ENCODE data around the gene CLASRP.
A peak's percentile ranks its signal among the peaks of the same experiment; 100 is the strongest.
"Not testable (repeated sequence)": the region's sequence is repeated elsewhere in the genome, so short reads cannot be mapped to it uniquely, and the experiment has no call there.

Gene CLASRP

GRCh38 chr19:45106363-45106762 lies 67.5 kb downstream of the CLASRP start:
- peak; percentile 18 for DNase-seq

GRCh38 chr19:45107621-45108150 lies 68.8 kb downstream of the CLASRP start:
- peak; percentile 51 for DNase-seq

- peak; percentile 24 for DNase-seq
Measured at GRCh38 chr19:45110851-45111266, 72.0 kb downstream of the CLASRP start.

- DNase-seq, result no peak
Measured at GRCh38 chr19:45112111-45112827, 73.4 kb downstream of the CLASRP start.

- DNase-seq, result no peak
Measured at GRCh38 chr19:45113628-45114027, 74.8 kb downstream of the CLASRP start.

- DNase-seq, result no peak
Measured at GRCh38 chr19:45114116-45114515, 75.3 kb downstream of the CLASRP start.

GRCh38 chr19:45115809-45116615 lies 77.2 kb downstream of the CLASRP start:
- DNase-seq, result peak; percentile 100

- peak; percentile 87 for DNase-seq
Measured at GRCh38 chr19:45117167-45117594, 78.3 kb downstream of the CLASRP start.

GRCh38 chr19:45117671-45118070 lies 78.8 kb downstream of the CLASRP start:
- no peak for DNase-seq

- DNase-seq, result no peak
Measured at GRCh38 chr19:45118106-45118505, 79.3 kb downstream of the CLASRP start.

- not testable (repeated sequence) for DNase-seq
Measured at GRCh38 chr19:45118591-45119355, 79.9 kb downstream of the CLASRP start.

- DNase-seq, result no peak
Measured at GRCh38 chr19:45119582-45119981, 80.7 kb downstream of the CLASRP start.

Data from MV-4-11 (cell line).